Neural crest cell (in vitro differentiated cells): ENCODE results near the gene RCE1. TPM values are rescaled to one million over a fixed set of nuclear protein-coding genes. Genes with fewer than 3 reads are reported as not detected.

Source experiments
- DNase-seq: peaks from one replicate; pipeline ENCODE4 v3.0.0; 2021; ENCODE audit warnings: low read depth, mixed read lengths, low spot score
- H3K27ac Mint-ChIP-seq: one replicate; pipeline ENCODE4 v1.8.0; 2021; ENCODE audit warnings: mild to moderate bottlenecking, mixed read lengths; ENCODE audit not compliant: unreplicated experiment
- H3K27me3 Mint-ChIP-seq: 2 replicates; pipeline ENCODE4 v1.8.0; 2021; ENCODE audit warnings: low read depth, mild to moderate bottlenecking, mixed read lengths
- H3K36me3 Mint-ChIP-seq: 2 replicates; pipeline ENCODE4 v1.8.0; 2021; ENCODE audit warnings: low read depth, mild to moderate bottlenecking, mixed read lengths
- H3K4me1 Mint-ChIP-seq: 2 replicates; pipeline ENCODE4 v1.8.0; 2021; ENCODE audit warnings: mixed read lengths
- H3K4me3 Mint-ChIP-seq: one replicate; pipeline ENCODE4 v1.8.0; 2021; ENCODE audit warnings: mild to moderate bottlenecking, mixed read lengths
- H3K9me3 Mint-ChIP-seq: 2 replicates; pipeline ENCODE4 v1.8.0; 2021; ENCODE audit warnings: mixed read lengths
- total RNA-seq: library from RNA; stranded (reverse); gene quantifications from 2 replicates; pipeline ENCODE4 v1.2.1, GENCODE V29; 2021
- TF ChIP-seq, protein P1 (sequence below): fragments of 200-600 bp; sonication (generic); conservative IDR thresholded peaks from 2 replicates; pipeline ENCODE4 v1.5.0; 2021; ENCODE audit warnings: antibody characterized with exemption, mild to moderate bottlenecking

RCE1 gene
- total RNA-seq, 1 donor from 2014 or later: 35.8 TPM

DNA sequence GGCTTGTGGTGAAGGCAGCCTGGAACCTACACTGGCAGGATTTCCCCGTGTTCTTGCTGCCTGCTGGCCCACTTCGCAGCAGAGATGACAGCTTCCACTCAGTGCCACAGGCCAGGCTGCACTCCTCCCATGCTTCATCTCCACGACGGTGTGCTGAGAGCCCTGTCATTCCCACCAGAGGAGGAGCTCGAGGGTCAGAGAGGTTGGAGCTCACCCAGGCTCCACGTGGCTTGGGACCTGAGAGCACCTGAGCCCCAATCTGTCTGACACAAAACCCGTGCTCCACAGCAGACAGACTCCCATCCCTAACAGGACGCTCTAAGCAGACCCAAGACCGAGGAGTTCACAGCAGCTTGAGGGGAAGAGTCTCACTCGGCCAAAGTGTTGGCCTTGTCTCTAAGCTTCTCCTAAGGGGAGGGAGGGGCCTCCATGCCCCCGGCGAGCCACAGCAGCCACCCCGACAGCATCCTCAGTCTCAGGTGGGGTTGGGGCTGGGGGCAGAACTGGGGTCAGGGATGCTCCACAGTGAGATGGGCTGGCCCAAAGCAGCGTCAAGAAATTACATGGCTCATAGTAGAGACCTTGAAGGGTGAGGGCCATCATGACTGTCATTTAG is 24.3 kb downstream of the RCE1 start:
- H3K27me3 Mint-ChIP-seq: no peaks in the 10 kb centered on the region
- no peak for DNase-seq
- no peaks in the 10 kb centered on the region for H3K4me1 Mint-ChIP-seq
- H3K9me3 Mint-ChIP-seq: no peaks in the 10 kb centered on the region
- TF ChIP-seq, protein P1, sequence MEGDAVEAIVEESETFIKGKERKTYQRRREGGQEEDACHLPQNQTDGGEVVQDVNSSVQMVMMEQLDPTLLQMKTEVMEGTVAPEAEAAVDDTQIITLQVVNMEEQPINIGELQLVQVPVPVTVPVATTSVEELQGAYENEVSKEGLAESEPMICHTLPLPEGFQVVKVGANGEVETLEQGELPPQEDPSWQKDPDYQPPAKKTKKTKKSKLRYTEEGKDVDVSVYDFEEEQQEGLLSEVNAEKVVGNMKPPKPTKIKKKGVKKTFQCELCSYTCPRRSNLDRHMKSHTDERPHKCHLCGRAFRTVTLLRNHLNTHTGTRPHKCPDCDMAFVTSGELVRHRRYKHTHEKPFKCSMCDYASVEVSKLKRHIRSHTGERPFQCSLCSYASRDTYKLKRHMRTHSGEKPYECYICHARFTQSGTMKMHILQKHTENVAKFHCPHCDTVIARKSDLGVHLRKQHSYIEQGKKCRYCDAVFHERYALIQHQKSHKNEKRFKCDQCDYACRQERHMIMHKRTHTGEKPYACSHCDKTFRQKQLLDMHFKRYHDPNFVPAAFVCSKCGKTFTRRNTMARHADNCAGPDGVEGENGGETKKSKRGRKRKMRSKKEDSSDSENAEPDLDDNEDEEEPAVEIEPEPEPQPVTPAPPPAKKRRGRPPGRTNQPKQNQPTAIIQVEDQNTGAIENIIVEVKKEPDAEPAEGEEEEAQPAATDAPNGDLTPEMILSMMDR: no peak
- H3K27ac Mint-ChIP-seq: no peak overlapping the region
- no peaks in the 10 kb centered on the region for H3K36me3 Mint-ChIP-seq
- H3K4me3 Mint-ChIP-seq: no peak overlapping the region

- Mint-ChIP-seq H3K27ac (no peak overlapping the region), H3K9me3 (no peaks in the 10 kb centered on the region), H3K4me3 (no peak overlapping the region), H3K36me3 (no peaks in the 10 kb centered on the region), H3K4me1 (no peaks in the 10 kb centered on the region), H3K27me3 (no peaks in the 10 kb centered on the region)
- DNase-seq: no peak
- TF ChIP-seq, protein P1: no peak
These were observed 25.0 kb downstream of the RCE1 start for GRCh38 chr11:66868082-66868725.

DNA sequence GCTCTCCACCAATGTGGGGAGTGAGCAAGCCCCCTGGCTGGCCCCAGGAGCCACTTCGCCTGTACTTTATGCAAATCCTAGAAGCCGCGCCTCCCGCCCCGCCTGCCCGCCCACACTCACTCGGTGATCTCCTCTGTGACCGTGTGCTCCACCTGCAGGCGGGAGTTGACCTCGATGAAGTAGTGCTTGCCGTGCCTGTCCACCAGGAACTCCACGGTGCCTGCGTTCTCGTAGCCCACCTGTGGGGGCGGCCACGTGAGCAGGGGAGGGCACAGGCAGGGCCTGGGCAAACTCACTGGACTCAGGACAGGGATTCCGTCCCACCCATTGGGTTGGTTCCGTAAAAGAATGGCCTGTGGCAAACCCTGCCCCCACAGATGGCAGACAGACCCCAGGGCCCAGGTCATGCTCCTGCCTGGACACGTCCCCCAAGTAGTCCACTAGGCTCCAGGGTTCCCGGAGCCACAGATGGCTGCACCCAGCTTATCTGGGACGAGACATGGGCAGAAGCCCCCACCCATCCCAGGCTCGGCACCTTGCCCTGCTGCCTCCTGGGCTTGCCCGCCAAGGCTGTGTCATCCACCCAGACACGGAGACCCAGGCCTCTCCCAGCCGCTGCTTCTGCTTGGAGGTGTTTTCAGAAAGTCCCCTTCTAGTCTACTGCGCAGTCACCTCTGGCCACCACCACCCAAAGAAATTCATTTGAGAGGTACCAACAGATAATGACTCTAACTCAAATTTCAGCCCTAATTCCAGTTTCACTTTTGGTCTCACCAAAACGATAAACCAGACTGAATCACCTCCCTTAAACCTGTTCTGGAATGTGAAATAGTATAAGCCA is 25.7 kb downstream of the RCE1 start:
- H3K4me3 Mint-ChIP-seq: no peak overlapping the region
- TF ChIP-seq, protein P1: peak; percentile 56
- no peak overlapping the region for H3K27ac Mint-ChIP-seq

DNA sequence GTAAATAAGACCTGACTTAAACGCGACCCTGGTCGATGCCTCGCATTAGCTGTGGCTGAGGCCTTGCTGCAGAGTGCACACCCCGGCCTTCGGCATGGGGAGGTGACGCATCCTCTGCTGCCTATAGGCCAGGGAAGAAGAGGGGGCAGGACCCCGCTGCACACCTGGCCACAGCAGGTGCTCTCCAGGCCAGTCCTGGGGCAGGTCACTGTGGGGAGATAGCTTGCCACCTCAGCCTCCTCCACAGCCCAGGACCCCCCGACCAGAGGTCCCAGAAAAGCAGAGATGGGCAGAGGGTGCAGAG is 26.3 kb downstream of the RCE1 start:
- Mint-ChIP-seq H3K4me1 (peaks cover 4% of the 10 kb centered on the region), H3K36me3 (no peaks in the 10 kb centered on the region), H3K27ac (no peak overlapping the region), H3K9me3 (no peaks in the 10 kb centered on the region), H3K4me3 (no peak overlapping the region), H3K27me3 (no peaks in the 10 kb centered on the region)
- DNase-seq: no peak
- TF ChIP-seq, protein P1: no peak

More for the DNA sequence above, 25.7 kb downstream of the RCE1 start:
- no peak for DNase-seq
- no peaks in the 10 kb centered on the region for H3K27me3 Mint-ChIP-seq
- H3K4me1 Mint-ChIP-seq: no peaks in the 10 kb centered on the region
- no peaks in the 10 kb centered on the region for H3K36me3 Mint-ChIP-seq
- H3K9me3 Mint-ChIP-seq: no peaks in the 10 kb centered on the region

- Mint-ChIP-seq H3K27ac (no peak overlapping the region), H3K4me3 (no peak overlapping the region)
- TF ChIP-seq, protein P1: no peak
These were observed 26.9 kb downstream of the RCE1 start for GRCh38 chr11:66870131-66870530.

More at GRCh38 chr11:66870131-66870530, 26.9 kb downstream of the RCE1 start:
- Mint-ChIP-seq H3K9me3 (no peaks in the 10 kb centered on the region), H3K27me3 (no peaks in the 10 kb centered on the region), H3K4me1 (peaks cover 10% of the 10 kb centered on the region), H3K36me3 (no peaks in the 10 kb centered on the region)
- no peak for DNase-seq
